H9 (cell line): ENCODE measurements around the gene PTPRN2. TPM values are rescaled to one million over a fixed set of nuclear protein-coding genes. Genes with fewer than 3 reads are reported as not detected.

ENCODE experiments used
- DNase-seq: peaks from one replicate; pipeline ENCODE4 v3.0.0-alpha.2; 2017
- H2AFZ ChIP-seq: one replicate; pipeline ENCODE4 v1.6.1; 2013; ENCODE audit warnings: mild to moderate bottlenecking, low read length, control low read depth, moderate library complexity
- H2AK5ac ChIP-seq: 2 replicates; pipeline ENCODE4 v1.6.1; 2013; ENCODE audit warnings: low read length, control low read depth, mixed read lengths; ENCODE audit not compliant: insufficient read length
- H2BK120ac ChIP-seq: one replicate; pipeline ENCODE4 v1.6.1; 2013; ENCODE audit warnings: low read depth, mild to moderate bottlenecking, low read length, control low read depth, inconsistent platforms; ENCODE audit not compliant: poor library complexity, severe bottlenecking
- H2BK12ac ChIP-seq: 2 replicates; pipeline ENCODE4 v1.6.1; 2013; ENCODE audit warnings: low read length, control low read depth, mixed read lengths, low read depth; ENCODE audit not compliant: insufficient read length
- H2BK15ac ChIP-seq: 2 replicates; pipeline ENCODE4 v1.6.1; 2013; ENCODE audit warnings: low read depth, low read length, control low read depth
- H2BK20ac ChIP-seq: one replicate; pipeline ENCODE4 v1.6.1; 2013; ENCODE audit warnings: low read depth, mild to moderate bottlenecking, low read length, control low read depth, inconsistent platforms; ENCODE audit not compliant: poor library complexity, severe bottlenecking
- H2BK5ac ChIP-seq: 2 replicates; pipeline ENCODE4 v1.6.1; 2013; ENCODE audit warnings: low read length, control low read depth, mixed read lengths; ENCODE audit not compliant: insufficient read length
- H3K14ac ChIP-seq: 2 replicates; pipeline ENCODE4 v1.6.1; 2013; ENCODE audit warnings: low read length, control low read depth; ENCODE audit not compliant: insufficient read depth
- H3K18ac ChIP-seq: 2 replicates; pipeline ENCODE4 v1.6.1; 2013; ENCODE audit warnings: low read depth, mild to moderate bottlenecking, mixed read lengths, low read length, control low read depth; ENCODE audit not compliant: insufficient read length
- H3K23ac ChIP-seq: 2 replicates; pipeline ENCODE4 v1.6.1; 2013; ENCODE audit warnings: low read length, control low read depth, mixed read lengths, low read depth; ENCODE audit not compliant: insufficient read length
- H3K23me2 ChIP-seq: 2 replicates; pipeline ENCODE4 v1.6.1; 2013; ENCODE audit warnings: low read depth, mild to moderate bottlenecking, mixed read lengths, low read length, control low read depth; ENCODE audit not compliant: insufficient read length, poor library complexity, severe bottlenecking
- H3K27ac ChIP-seq: 2 replicates; pipeline ENCODE4 v1.5.1; 2013; ENCODE audit warnings: low read length, control low read depth, mixed read lengths, low read depth; ENCODE audit not compliant: insufficient read length
- H3K27me3 ChIP-seq: 2 replicates; pipeline ENCODE4 v1.6.1; 2013; ENCODE audit warnings: low read length, control low read depth, inconsistent platforms; ENCODE audit not compliant: insufficient read depth
- H3K4ac ChIP-seq: 2 replicates; pipeline ENCODE4 v1.6.1; 2013; ENCODE audit warnings: low read depth, mild to moderate bottlenecking, control low read depth, inconsistent platforms, low read length, moderate library complexity
- H3K4me1 ChIP-seq: 2 replicates; pipeline ENCODE4 v1.6.1; 2013; ENCODE audit warnings: low read length, control low read depth, inconsistent platforms; ENCODE audit not compliant: insufficient read depth
- H3K4me2 ChIP-seq: 2 replicates; pipeline ENCODE4 v1.6.1; 2013; ENCODE audit warnings: low read length, control low read depth, mixed read lengths; ENCODE audit not compliant: insufficient read length, insufficient read depth
- H3K56ac ChIP-seq: 2 replicates; pipeline ENCODE4 v1.6.1; 2013; ENCODE audit warnings: low read depth, mild to moderate bottlenecking, mixed read lengths, low read length, control low read depth; ENCODE audit not compliant: insufficient read length
- H3K79me1 ChIP-seq: 2 replicates; pipeline ENCODE4 v1.6.1; 2013; ENCODE audit warnings: low read depth, mild to moderate bottlenecking, moderate library complexity, low read length, control low read depth, inconsistent platforms; ENCODE audit not compliant: insufficient read depth, poor library complexity, severe bottlenecking
- H3K79me2 ChIP-seq: 2 replicates; pipeline ENCODE4 v1.6.1; 2013; ENCODE audit warnings: low read length, control low read depth, inconsistent platforms; ENCODE audit not compliant: insufficient read depth
- H3K9ac ChIP-seq: 2 replicates; pipeline ENCODE4 v1.6.1; 2013; ENCODE audit warnings: low read length, control low read depth, mixed read lengths; ENCODE audit not compliant: insufficient read length; ENCODE audit errors: extremely low read depth
- H3K9me3 ChIP-seq: one replicate; pipeline ENCODE4 v1.6.1; 2013; ENCODE audit warnings: low read depth, low read length, inconsistent platforms; ENCODE audit not compliant: control insufficient read depth
- H3T11ph ChIP-seq: one replicate; pipeline ENCODE4 v1.6.1; 2013; ENCODE audit warnings: mild to moderate bottlenecking, low read length, control low read depth, inconsistent platforms
- H4K20me1 ChIP-seq: one replicate; pipeline ENCODE4 v1.6.1; 2013; ENCODE audit not compliant: control insufficient read depth, insufficient read length, insufficient read depth
- H4K5ac ChIP-seq: 2 replicates; pipeline ENCODE4 v1.6.1; 2013; ENCODE audit warnings: low read depth, mild to moderate bottlenecking, mixed read lengths, low read length, control low read depth; ENCODE audit not compliant: insufficient read length
- H4K8ac ChIP-seq: replicated peaks from 2 replicates; pipeline ENCODE4 v1.6.1; 2013; ENCODE audit warnings: low read length, control low read depth, mixed read lengths, low read depth; ENCODE audit not compliant: insufficient read length
- H4K91ac ChIP-seq: 2 replicates; pipeline ENCODE4 v1.6.1; 2013; ENCODE audit warnings: low read depth, mild to moderate bottlenecking, moderate library complexity, mixed read lengths, low read length, control low read depth; ENCODE audit not compliant: insufficient read length
- H3K27ac Mint-ChIP-seq, 3 experiments: 2 replicates in 2 of 3; 3 replicates in 1 of 3; pipeline ENCODE4 v1.8.0; 2020 to 2021; ENCODE audit warnings: mixed read lengths in 3 of 3, mild to moderate bottlenecking in 1 of 3, moderate library complexity in 1 of 3
- H3K27me3 Mint-ChIP-seq: 2 replicates; pipeline ENCODE4 v1.8.0; 2021; ENCODE audit warnings: low read depth, mild to moderate bottlenecking, moderate library complexity, mixed read lengths
- H3K36me3 Mint-ChIP-seq, 3 experiments: 2 replicates in 2 of 3; 3 replicates in 1 of 3; pipeline ENCODE4 v1.8.0; 2020 to 2021; ENCODE audit warnings: low read depth in 3 of 3, mixed read lengths in 3 of 3; ENCODE audit not compliant: insufficient read depth in 1 of 3
- H3K4me1 Mint-ChIP-seq, 2 experiments: 2 replicates each; pipeline ENCODE4 v1.8.0; 2020; ENCODE audit warnings: mixed read lengths in 2 of 2
- H3K4me3 Mint-ChIP-seq, 2 experiments: 2 replicates in 1 of 2; 3 replicates in 1 of 2; pipeline ENCODE4 v1.8.0; 2020 to 2021; ENCODE audit warnings: mild to moderate bottlenecking in 2 of 2, mixed read lengths in 2 of 2, moderate library complexity in 1 of 2
- H3K9me3 Mint-ChIP-seq, 2 experiments: 2 replicates in 1 of 2; 3 replicates in 1 of 2; pipeline ENCODE4 v1.8.0; 2020; ENCODE audit warnings: mild to moderate bottlenecking in 2 of 2, mixed read lengths in 2 of 2, moderate library complexity in 1 of 2
- WGBS: extraction: QIAGEN DNeasy Blood & Tissue Kit; methylation state at CpG from one replicate; pipeline ENCODE4 v1.1.7; 2013; ENCODE audit warnings: missing lambda C conversion rate, low lambda C conversion rate, mixed read lengths; ENCODE audit not compliant: insufficient read length; ENCODE audit errors: extremely low coverage; 5-methylcytosine and 5-hydroxymethylcytosine counted together
- total RNA-seq: library from RNA; stranded (reverse); gene quantifications from 2 replicates; pipeline ENCODE4 v1.2.1, GENCODE V29; 2021
- TF ChIP-seq, protein P1 (sequence below): fragments of 200-600 bp; sonication (generic); conservative IDR thresholded peaks from 3 replicates; pipeline ENCODE4 v1.8.0; 2021; ENCODE audit warnings: antibody characterized with exemption, mild to moderate bottlenecking

The PTPRN2 gene
- total RNA-seq, 1 experiment from 2014 or later: 5.2 TPM

DNA sequence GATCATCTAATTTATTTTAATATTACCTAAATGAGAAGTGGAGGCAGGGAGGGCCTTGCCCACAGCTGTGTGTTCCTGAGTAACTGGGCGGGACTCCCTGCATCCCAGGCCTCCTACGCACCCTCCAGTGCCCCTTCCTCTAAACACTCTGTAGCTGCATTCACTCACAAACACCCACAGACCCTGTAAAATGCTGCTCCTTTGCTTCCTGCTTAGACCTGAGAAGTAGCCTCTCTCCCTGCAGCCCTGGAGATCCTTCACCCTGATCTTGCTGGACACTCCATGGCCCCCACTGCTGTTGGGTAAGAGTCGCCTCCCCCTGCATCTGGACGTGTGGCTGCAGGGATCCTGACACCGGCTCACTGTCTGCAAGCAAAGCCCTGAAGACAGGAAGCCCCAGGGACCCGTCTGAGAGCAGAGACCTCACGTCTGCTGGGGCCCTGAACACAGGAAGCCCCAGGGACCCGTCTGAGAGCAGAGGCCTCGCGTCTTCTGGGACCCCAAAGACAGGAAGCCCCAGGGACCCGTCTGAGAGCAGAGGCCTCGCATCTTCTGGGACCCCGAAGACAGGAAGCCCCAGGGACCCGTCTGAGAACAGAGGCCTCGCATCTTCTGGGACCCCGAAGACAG, 661.0 kb downstream of the PTPRN2 start:
- no peak overlapping the region for H2BK12ac ChIP-seq
- Mint-ChIP-seq H3K9me3 (peaks cover 0 to 2% of the 10 kb centered on the region in 2 experiments; a peak in 1 of 5 replicates), H3K27ac (no peak overlapping the region), H3K27me3 (peaks cover 8% of the 10 kb centered on the region), H3K4me3 (no peak overlapping the region), H3K4me1 (peaks cover 10 to 12% of the 10 kb centered on the region in 2 experiments), H3K36me3 (no peaks in the 10 kb centered on the region; a peak in 1 of 7 replicates)
- DNase-seq: no peak
- H3K4me1 ChIP-seq: no peaks in the 10 kb centered on the region
- no peak overlapping the region for H2BK15ac ChIP-seq
- no peak overlapping the region for H3T11ph ChIP-seq
- TF ChIP-seq, protein P1, sequence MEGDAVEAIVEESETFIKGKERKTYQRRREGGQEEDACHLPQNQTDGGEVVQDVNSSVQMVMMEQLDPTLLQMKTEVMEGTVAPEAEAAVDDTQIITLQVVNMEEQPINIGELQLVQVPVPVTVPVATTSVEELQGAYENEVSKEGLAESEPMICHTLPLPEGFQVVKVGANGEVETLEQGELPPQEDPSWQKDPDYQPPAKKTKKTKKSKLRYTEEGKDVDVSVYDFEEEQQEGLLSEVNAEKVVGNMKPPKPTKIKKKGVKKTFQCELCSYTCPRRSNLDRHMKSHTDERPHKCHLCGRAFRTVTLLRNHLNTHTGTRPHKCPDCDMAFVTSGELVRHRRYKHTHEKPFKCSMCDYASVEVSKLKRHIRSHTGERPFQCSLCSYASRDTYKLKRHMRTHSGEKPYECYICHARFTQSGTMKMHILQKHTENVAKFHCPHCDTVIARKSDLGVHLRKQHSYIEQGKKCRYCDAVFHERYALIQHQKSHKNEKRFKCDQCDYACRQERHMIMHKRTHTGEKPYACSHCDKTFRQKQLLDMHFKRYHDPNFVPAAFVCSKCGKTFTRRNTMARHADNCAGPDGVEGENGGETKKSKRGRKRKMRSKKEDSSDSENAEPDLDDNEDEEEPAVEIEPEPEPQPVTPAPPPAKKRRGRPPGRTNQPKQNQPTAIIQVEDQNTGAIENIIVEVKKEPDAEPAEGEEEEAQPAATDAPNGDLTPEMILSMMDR: no peak
- H2BK5ac ChIP-seq: no peak overlapping the region
- no peak overlapping the region for H3K9ac ChIP-seq
- no peak overlapping the region for H2BK120ac ChIP-seq
- H3K27ac ChIP-seq: no peak overlapping the region
- H3K4ac ChIP-seq: no peak overlapping the region
- WGBS: no CpG with 5 or more reads among the region's 16 CpGs
- 0 out of 2 replicates have a peak overlapping the region, but pooled peaks have one; percentile 37 for H3K14ac ChIP-seq
- H3K23me2 ChIP-seq: no peaks in the 10 kb centered on the region
- H4K5ac ChIP-seq: no peak overlapping the region
- no peak overlapping the region for H3K56ac ChIP-seq
- H3K23ac ChIP-seq: no peak overlapping the region
- H3K79me1 ChIP-seq: no peaks in the 10 kb centered on the region
- H2AFZ ChIP-seq: no peak overlapping the region
- H3K18ac ChIP-seq: no peak overlapping the region
- no peaks in the 10 kb centered on the region for H4K20me1 ChIP-seq
- H3K9me3 ChIP-seq: no peaks in the 10 kb centered on the region
- no peak overlapping the region for H2BK20ac ChIP-seq
- no peaks in the 10 kb centered on the region for H3K79me2 ChIP-seq
- no peak overlapping the region for H3K4me2 ChIP-seq
- H2AK5ac ChIP-seq: no peak overlapping the region
- no peak overlapping the region for H4K91ac ChIP-seq
- H3K27me3 ChIP-seq: no peaks in the 10 kb centered on the region
- no peak overlapping the region for H4K8ac ChIP-seq
